GM18517 (cell line): ENCODE data around the gene PATE1.

Experiments used
- ATAC-seq: cut with Tn5 transposase; IDR thresholded peaks from one replicate; pipeline ENCODE4 v1.9.1; 2021; ENCODE audit warnings: mild to moderate bottlenecking, moderate library complexity; ENCODE audit not compliant: unreplicated experiment

PATE1 gene

DNA sequence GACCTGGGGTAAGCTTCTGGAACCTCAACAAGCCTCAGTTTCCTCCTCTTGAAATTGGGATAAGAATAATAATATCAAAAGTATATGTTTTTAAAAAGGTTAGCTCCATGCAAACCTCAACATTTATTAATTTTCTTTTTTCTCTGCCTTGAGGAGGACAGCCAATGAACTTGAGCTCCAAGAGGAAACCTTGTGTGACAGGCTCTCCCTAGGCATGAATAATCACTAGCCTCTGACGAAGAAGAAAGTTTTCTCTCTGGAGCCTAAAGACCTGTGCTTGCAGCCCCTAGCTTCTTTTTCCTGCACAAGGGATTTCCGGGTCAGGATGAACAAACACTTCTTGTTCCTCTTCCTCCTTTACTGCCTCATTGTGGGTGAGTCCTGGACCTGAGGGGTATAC lies 41.7 kb downstream of the PATE1 start, which contains the start of gene PATE3:
TSS of gene PATE3 (plus strand) at position 301 of the 400 bp plus-strand sequence. CDS start at position 326, 25 bp downstream.
- ATAC-seq = no peak

GRCh38 chr11:125790825-125791224 lies 44.7 kb downstream of the PATE1 start:
- no peak for ATAC-seq

DNA sequence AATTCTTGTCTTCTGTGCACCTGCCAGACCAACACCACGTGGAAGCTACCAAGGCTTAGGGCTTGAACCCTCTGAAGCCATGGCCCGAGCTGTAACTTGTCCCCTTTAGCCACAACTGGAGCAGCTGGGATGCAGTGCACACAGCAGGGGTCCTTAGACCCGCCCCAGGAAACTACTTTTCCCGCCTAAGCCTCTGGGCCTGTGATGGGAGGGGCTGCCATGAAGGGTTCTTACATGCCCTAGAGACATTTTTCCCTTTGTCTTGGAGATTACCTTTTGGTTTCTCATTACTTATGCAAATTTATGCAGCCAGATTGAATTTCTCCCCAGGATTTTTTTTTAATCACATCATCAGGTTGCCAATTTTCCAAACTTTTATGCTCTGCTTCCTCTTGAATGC lies 51.6 kb downstream of the PATE1 start:
- no peak for ATAC-seq
